Thyroid gland (tissue), 4 donors: ENCODE results near the gene PRKCZ. TPM values are rescaled to one million over a fixed set of nuclear protein-coding genes. Genes with fewer than 3 reads are reported as not detected.

Experiments
- DNase-seq, 2 donors: peaks; one replicate each; pipeline ENCODE4 v3.0.0-alpha.2; 2019
- H3K27ac ChIP-seq, 3 donors: fragments of 200-600 bp; sonication (generic); 1 replicate in 2 of 3; 2 replicates in 1 of 3; pipeline ENCODE4 v1.5.1; 2016 to 2019; ENCODE audit warnings: mild to moderate bottlenecking in 1 of 3, moderate library complexity in 1 of 3
- H3K27me3 ChIP-seq: fragments of 200-600 bp; sonication (generic); one replicate; pipeline ENCODE4 v1.5.1; 2019
- H3K36me3 ChIP-seq, 2 donors: fragments of 200-600 bp; sonication (generic); one replicate each; pipeline ENCODE4 v1.5.1; 2016 to 2019
- H3K4me1 ChIP-seq, 2 donors: fragments of 200-600 bp; sonication (generic); one replicate each; pipeline ENCODE4 v1.5.1; 2017 to 2019
- H3K4me3 ChIP-seq, 3 donors: fragments of 200-600 bp; sonication (generic); replicated peaks in 1 of 3; 1 replicate in 2 of 3; 2 replicates in 1 of 3; pipeline ENCODE4 v1.5.1; 2016; ENCODE audit warnings: mild to moderate bottlenecking in 1 of 3
- H3K9me3 ChIP-seq: fragments of 200-600 bp; sonication (generic); one replicate; pipeline ENCODE4 v1.5.1; 2017
- CTCF ChIP-seq, 6 experiments: fragments of 200-600 bp in 3 of 6; fragments of 450-650 bp in 3 of 6; sonication (generic) in 3 of 6; IDR thresholded peaks; one replicate each; pipeline ENCODE4 v1.5.1; 2016 to 2019; ENCODE audit warnings: antibody characterized with exemption in 6 of 6, mild to moderate bottlenecking in 2 of 6, inconsistent platforms in 1 of 6, moderate library complexity in 1 of 6
- POLR2A ChIP-seq, 2 donors: fragments of 450-650 bp; IDR thresholded peaks; one replicate each; pipeline ENCODE4 v1.6.1; 2017; ENCODE audit warnings: antibody characterized with exemption in 2 of 2, mild to moderate bottlenecking in 2 of 2, moderate library complexity in 1 of 2
- WGBS, 2 donors: methylation state at CpG; one replicate each; pipeline ENCODE4 v1.1.5; 2017; 5-methylcytosine and 5-hydroxymethylcytosine counted together
- intact Hi-C: fragments of 100-400 bp; cut with DNase I; formaldehyde crosslinking; loops from one replicate; pipeline ENCODE4 v1.15.1; 2023
- total RNA-seq, 4 donors: library from RNA; depleted of rRNA; stranded (reverse); fragments of >200 nt; gene quantifications; one replicate each; pipeline ENCODE4 v1.2.3, GENCODE V29; 2016

Gene PRKCZ
- total RNA-seq, 4 donors from 2014 or later: 33.6 to 53.0 (median 44.3) TPM

GRCh38 chr1:2099886-2100779, 49.9 kb downstream of the PRKCZ start:
- H3K27me3 ChIP-seq: no peaks in the 10 kb centered on the region
- TF ChIP-seq POLR2A (IDR thresholded peaks at IDR 0.05) (no peak), CTCF (IDR thresholded peaks at IDR 0.05) (no peak)
- intact Hi-C loops: no loop called here
- no peak overlapping the region for H3K27ac ChIP-seq
- H3K4me1 ChIP-seq: peaks cover 8 to 10% of the 10 kb centered on the region in 2 donors
- H3K9me3 ChIP-seq: no peaks in the 10 kb centered on the region
- DNase-seq: no peak
- H3K4me3 ChIP-seq: no peak overlapping the region
- 87 to 88% methylated on average over 22 of the region's 22 CpGs for WGBS, 2 donors
- H3K36me3 ChIP-seq: no peaks in the 10 kb centered on the region

GRCh38 chr1:2100780-2101108, 50.5 kb downstream of the PRKCZ start:
- Histone ChIP-seq H3K9me3 (no peaks in the 10 kb centered on the region), H3K27me3 (no peaks in the 10 kb centered on the region), H3K36me3 (no peaks in the 10 kb centered on the region), H3K27ac (no peak overlapping the region), H3K4me3 (no peak overlapping the region), H3K4me1 (peaks cover 9 to 15% of the 10 kb centered on the region in 2 donors)
- TF ChIP-seq CTCF (IDR thresholded peaks at IDR 0.05) (no peak), POLR2A (IDR thresholded peaks at IDR 0.05) (no peak)
- intact Hi-C loops: no loop called here
- DNase-seq: no peak
- WGBS, 2 donors: 90 to 93% methylated on average over 4 of the region's 4 CpGs

GRCh38 chr1:2101531-2101930, 51.3 kb downstream of the PRKCZ start:
- no peaks in the 10 kb centered on the region for H3K36me3 ChIP-seq
- peaks cover 9 to 15% of the 10 kb centered on the region in 2 donors for H3K4me1 ChIP-seq
- H3K27me3 ChIP-seq: no peaks in the 10 kb centered on the region
- H3K4me3 ChIP-seq: no peak overlapping the region
- TF ChIP-seq POLR2A (IDR thresholded peaks at IDR 0.05): no peak
- TF ChIP-seq CTCF (IDR thresholded peaks at IDR 0.05): no peak
- intact Hi-C loops: no loop called here
- no peak for DNase-seq
- H3K27ac ChIP-seq: no peak overlapping the region
- no peaks in the 10 kb centered on the region for H3K9me3 ChIP-seq
- WGBS, 2 donors: 93 to 95% methylated on average over 16 of the region's 16 CpGs

- H3K9me3 ChIP-seq: no peaks in the 10 kb centered on the region
- H3K4me3 ChIP-seq: no peak overlapping the region
- TF ChIP-seq POLR2A (IDR thresholded peaks at IDR 0.05): no peak
- no peak for TF ChIP-seq CTCF (IDR thresholded peaks at IDR 0.05)
- 87 to 89% methylated on average over 8 of the region's 8 CpGs for WGBS, 2 donors
- H3K27me3 ChIP-seq: no peaks in the 10 kb centered on the region
- H3K4me1 ChIP-seq: peaks cover 9 to 15% of the 10 kb centered on the region in 2 donors
- intact Hi-C loops: no loop called here
- H3K36me3 ChIP-seq: peaks cover 0 to 2% of the 10 kb centered on the region in 2 donors
- no peak overlapping the region for H3K27ac ChIP-seq
- DNase-seq: no peak
Measured at GRCh38 chr1:2101946-2102345, 51.7 kb downstream of the PRKCZ start.

GRCh38 chr1:2102753-2103152, 52.5 kb downstream of the PRKCZ start:
- TF ChIP-seq POLR2A (IDR thresholded peaks at IDR 0.05) (no peak), CTCF (IDR thresholded peaks at IDR 0.05) (no peak)
- H3K4me3 ChIP-seq: no peak overlapping the region
- no peaks in the 10 kb centered on the region for H3K9me3 ChIP-seq
- H3K27ac ChIP-seq: no peak overlapping the region
- peaks cover 0 to 2% of the 10 kb centered on the region in 2 donors for H3K36me3 ChIP-seq
- peaks cover 9 to 15% of the 10 kb centered on the region in 2 donors for H3K4me1 ChIP-seq
- DNase-seq: no peak
- 95 to 96% methylated on average over 12 of the region's 12 CpGs for WGBS, 2 donors
- no peaks in the 10 kb centered on the region for H3K27me3 ChIP-seq
- intact Hi-C loops: no loop called here
